Kidney epithelial cell (primary cell): Measurements from ENCODE around the gene CYTH1. TPM values are rescaled to one million over a fixed set of nuclear protein-coding genes. Genes with fewer than 3 reads are reported as not detected.

Source experiments
- DNase-seq: peaks from one replicate; pipeline ENCODE4 v3.0.0-alpha.2; 2010; ENCODE audit warnings: low read depth
- H3K27me3 ChIP-seq: 2 replicates; pipeline ENCODE4 v1.6.0; 2011; ENCODE audit warnings: low read length; ENCODE audit not compliant: control insufficient read depth, insufficient read depth
- H3K36me3 ChIP-seq: 2 replicates; pipeline ENCODE4 v1.5.1; 2011; ENCODE audit warnings: low read length; ENCODE audit not compliant: control insufficient read depth, insufficient read depth
- H3K4me3 ChIP-seq: 2 replicates; pipeline ENCODE4 v1.5.1; 2011; ENCODE audit warnings: low read depth, mild to moderate bottlenecking, control low read depth, low read length
- total RNA-seq: library from RNA; depleted of rRNA; stranded (reverse); fragments of >200 nt; gene quantifications from 2 replicates; pipeline ENCODE4 v1.2.3, GENCODE V29; 2015
- TF ChIP-seq, protein P1 (sequence below): IDR thresholded peaks from 2 replicates; pipeline ENCODE4 v1.5.1; 2011; ENCODE audit warnings: mild to moderate bottlenecking, moderate library complexity, low read length, control low read depth, inconsistent platforms; ENCODE audit not compliant: insufficient read depth, poor library complexity, severe bottlenecking

The CYTH1 gene
- total RNA-seq, 1 donor from 2014 or later: 34.1 TPM

DNA sequence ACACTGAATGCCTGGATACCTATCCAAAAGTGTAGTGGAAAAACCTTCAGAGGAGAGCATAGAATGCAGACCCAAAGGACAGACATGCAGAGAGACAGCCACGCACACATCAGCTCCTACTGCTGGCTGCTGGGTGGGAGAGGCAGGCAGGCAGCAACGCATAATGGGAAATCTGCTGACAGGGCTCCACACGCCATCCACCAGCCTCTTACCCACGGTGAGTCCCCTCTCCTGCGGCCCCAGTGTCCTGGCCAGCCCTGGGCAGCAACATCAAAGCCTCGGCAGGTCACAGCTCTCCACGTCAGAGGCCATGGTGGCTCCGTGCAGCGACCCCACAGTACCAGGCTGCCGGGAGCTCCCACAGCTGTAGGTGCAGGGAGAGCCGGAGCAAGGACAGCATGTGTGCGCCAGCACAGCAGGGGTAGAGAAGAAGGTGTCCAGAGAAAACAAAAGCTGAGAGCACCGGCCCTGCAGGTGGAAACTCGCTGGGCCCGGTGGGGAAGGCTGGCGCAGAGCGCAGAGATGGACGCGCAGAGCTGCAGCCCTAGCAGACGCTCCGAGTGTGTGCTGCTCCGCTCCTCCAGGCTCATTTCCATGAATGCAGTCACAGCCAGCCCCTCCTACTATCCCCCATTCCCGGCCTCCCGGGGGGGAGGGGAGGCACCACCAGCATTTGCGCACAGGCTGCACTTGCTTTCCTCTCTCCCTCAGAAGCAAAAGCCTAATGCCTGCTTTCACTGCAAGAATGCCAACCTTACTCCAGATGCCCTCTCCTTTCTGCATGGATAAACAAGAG, 58.9 kb downstream of the CYTH1 start:
- no peak for DNase-seq
- Histone ChIP-seq H3K4me3 (peak overlapping the region; percentile 5), H3K27me3 (no peaks in the 10 kb centered on the region), H3K36me3 (no peaks in the 10 kb centered on the region)
- TF ChIP-seq, protein P1, sequence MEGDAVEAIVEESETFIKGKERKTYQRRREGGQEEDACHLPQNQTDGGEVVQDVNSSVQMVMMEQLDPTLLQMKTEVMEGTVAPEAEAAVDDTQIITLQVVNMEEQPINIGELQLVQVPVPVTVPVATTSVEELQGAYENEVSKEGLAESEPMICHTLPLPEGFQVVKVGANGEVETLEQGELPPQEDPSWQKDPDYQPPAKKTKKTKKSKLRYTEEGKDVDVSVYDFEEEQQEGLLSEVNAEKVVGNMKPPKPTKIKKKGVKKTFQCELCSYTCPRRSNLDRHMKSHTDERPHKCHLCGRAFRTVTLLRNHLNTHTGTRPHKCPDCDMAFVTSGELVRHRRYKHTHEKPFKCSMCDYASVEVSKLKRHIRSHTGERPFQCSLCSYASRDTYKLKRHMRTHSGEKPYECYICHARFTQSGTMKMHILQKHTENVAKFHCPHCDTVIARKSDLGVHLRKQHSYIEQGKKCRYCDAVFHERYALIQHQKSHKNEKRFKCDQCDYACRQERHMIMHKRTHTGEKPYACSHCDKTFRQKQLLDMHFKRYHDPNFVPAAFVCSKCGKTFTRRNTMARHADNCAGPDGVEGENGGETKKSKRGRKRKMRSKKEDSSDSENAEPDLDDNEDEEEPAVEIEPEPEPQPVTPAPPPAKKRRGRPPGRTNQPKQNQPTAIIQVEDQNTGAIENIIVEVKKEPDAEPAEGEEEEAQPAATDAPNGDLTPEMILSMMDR: no peak

DNA sequence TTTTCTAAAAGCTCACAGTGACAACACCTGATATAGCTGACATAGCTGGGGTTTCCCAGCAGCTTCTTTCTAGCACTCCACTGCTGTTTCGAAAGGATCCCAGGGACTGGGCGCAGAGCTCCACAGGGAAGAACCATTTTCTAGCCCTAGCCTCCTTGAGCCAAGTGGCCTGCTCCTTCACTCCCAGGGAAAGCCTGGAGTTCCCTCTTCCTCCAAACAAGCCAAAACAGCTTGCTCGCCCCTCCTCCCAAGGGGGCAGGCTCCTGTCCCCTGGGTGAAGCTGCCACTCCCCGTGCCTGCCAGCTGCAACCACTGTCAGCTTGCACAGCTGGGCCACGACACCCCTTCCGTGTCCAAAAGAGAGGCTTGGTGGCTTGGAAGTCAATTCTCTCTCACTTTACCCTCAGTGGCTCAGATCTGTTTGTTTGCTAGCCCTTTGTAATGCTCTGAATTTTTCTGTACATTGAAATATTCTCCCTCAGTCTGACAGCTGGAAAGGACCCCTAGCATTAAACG, 59.8 kb downstream of the CYTH1 start:
- Histone ChIP-seq H3K36me3 (no peaks in the 10 kb centered on the region), H3K4me3 (no peak overlapping the region), H3K27me3 (no peaks in the 10 kb centered on the region)
- DNase-seq: no peak
- TF ChIP-seq, protein P1: no peak

DNA sequence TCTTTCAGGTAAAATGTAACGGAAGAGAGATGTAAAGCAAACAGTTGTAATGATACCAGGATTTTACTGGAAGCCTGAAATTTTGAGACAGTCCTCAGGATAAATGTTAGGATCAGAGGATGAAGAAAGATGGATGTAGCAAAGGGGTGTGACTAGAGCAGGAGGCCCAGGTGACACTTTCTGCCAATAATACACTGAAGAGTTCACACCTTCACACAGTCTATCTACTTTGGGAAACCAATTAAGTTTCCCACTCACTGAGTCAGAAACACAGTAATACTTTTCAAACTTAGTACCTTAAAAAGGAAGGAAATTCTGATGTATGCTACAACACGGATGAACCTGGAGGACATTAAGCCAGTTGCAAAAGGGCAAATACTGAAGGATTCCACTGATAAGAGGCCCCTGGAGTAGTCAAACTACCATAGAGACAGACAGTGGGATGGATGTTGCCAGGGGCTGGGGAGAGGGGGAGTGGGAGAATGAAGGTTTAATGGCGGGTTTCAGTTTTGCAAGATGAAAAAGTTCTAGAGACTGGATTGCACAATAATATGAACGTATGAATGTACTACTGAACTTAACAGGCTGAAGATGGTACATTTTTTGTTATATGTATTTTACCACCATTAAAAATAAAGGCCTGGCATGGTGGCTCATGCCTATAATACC, 62.3 kb downstream of the CYTH1 start:
- Histone ChIP-seq H3K36me3 (no peaks in the 10 kb centered on the region), H3K4me3 (no peak overlapping the region), H3K27me3 (no peaks in the 10 kb centered on the region)
- DNase-seq: no peak
- TF ChIP-seq, protein P1: no peak

DNA sequence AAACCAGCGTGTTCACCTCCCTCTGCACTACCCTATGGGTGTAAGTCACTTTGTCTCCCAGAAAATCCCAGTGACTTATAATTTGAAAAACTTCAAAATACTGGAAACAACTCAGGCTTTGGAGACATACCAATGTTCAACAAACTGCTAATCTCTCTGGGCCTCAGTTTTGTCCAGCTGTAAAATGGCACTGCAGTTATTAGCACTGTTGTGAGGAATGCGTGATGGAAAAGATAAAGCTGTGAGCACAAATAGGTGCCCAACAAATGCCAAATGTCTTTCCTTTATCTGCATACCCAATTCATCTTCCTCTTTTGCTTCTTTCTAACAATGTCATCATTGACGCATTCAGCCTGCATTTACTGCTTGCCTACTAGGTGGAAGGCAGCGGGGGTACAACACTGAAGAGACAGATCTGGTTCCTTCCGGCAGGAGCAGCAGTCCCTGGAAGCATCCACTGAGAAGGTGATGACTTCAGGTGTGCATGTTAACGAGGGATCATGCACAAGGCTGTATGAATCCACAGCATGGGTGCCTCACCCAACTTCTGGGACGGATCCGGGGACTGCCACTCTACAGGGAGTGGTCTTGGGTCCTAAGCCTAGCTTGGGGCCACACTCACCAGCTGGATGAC, 63.4 kb downstream of the CYTH1 start:
- DNase-seq: no peak
- Histone ChIP-seq H3K27me3 (no peaks in the 10 kb centered on the region), H3K4me3 (no peak overlapping the region), H3K36me3 (no peaks in the 10 kb centered on the region)
- TF ChIP-seq, protein P1: no peak

DNA sequence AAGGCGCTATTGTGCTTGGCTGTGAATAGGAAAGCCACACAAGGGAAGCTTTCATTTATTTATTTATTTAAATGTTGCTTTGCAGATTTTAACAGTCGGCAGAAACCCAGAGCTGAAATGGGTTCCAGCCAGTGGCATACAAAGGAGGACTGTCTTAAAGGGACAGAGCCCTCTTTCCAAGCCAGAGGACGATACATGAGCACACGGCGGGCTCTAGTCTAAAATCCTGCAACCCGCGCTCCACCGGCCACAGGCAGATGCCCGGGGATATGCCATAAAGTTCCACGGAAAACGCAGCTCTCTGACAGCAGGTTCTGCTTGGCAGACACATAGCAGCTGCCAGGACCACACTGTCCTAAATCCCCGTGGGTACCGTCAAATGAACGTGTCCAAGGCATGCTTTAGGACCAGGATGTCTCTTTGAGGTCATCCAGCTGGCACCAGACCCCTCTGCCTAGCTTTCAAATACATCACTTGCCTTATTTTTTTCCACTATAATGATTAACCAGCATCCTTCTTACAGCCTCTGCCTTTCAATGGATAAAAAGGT, 64.6 kb downstream of the CYTH1 start:
- TF ChIP-seq, protein P1: no peak
- Histone ChIP-seq H3K4me3 (peak overlapping the region; percentile 27), H3K27me3 (no peaks in the 10 kb centered on the region), H3K36me3 (no peaks in the 10 kb centered on the region)
- DNase-seq: no peak
